ENCODE measurements around the gene RPH3AL.

DNA sequence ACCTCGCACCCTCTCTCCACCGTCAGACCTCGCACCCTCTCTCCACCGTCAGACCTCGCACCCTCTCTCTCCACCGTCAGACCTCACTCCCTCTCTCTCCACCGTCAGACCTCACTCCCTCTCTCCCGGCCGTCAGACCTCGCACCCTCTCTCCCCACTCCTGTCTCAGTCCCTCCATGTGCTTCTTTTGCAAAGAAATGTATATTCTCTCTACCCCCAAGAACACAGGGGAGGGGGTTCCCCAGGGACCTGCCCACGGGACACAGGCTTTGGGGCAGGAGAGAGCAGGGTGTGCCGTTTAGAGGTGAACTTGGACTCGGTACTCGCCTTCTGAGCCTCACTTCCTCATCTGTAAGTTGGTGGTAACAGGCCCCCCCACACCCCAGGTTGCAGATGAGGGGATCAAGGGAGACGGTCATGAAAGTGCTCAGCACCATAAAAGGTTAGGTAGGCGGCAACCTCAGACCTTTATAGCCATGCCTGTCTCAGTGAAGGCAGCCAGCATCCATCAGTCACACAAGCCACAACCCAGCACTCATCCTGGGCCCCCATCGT is 63.7 kb downstream of the RPH3AL start:
- no peak for TF ChIP-seq CTCF (IDR thresholded peaks at IDR 0.05)
- no peak for TF ChIP-seq POLR2A (IDR thresholded peaks at IDR 0.05)
